Measurements from ENCODE around the gene ERF. TPM values are rescaled to one million over a fixed set of nuclear protein-coding genes. Genes with fewer than 3 reads are reported as not detected.
A peak's percentile ranks its signal among the peaks of the same experiment; 100 is the strongest.

The ERF gene
- polyA plus RNA-seq, 2 of the 4 experiments (the other 2 are of a cell fraction): 103 to 120 TPM

- FAIRE-seq (no peak), DNase-seq (ENCODE audit: low read depth in 1 of 2, low spot score in 1 of 2) (no peak), ATAC-seq (no peak)
- 93% methylated on average over 30 of the region's 30 CpGs for WGBS (ENCODE audit: missing lambda C conversion rate)
- no peaks in the 10 kb centered on the region for H3K9me3 ChIP-seq
- no peak overlapping the region for H3K27ac ChIP-seq
- H3K4me3 ChIP-seq: no peak overlapping the region
- peaks cover 41% of the 10 kb centered on the region for H3K4me1 ChIP-seq
- no peak overlapping the region for H3K4me2 ChIP-seq
- CTCF ChIA-PET: interaction anchor here (0.9 to 23.7 kb wide), 9 partner anchors 9 to 154 kb away, joined by 3 to 616 read pairs (median 4); partner anchors contain the start of genes GSK3A, PAFAH1B3 and PRR19
- POLR2A ChIA-PET: interaction anchor here (0.9 to 1.1 kb wide), 2 partner anchors 9 to 44 kb away, joined by 3 read pairs; no protein-coding TSS in a partner anchor
- no peak for TF ChIP-seq GATA3 (IDR thresholded peaks at IDR 0.05; ENCODE audit: borderline replicate concordance)
- TF ChIP-seq POLR2A (IDR thresholded peaks at IDR 0.05; ENCODE audit: low read length): no peak
- TF ChIP-seq HOXB5 (CRISPR knock-in tag; IDR thresholded peaks at IDR 0.05): no peak
- TF ChIP-seq MAX (IDR thresholded peaks at IDR 0.05): no peak
- no peak for TF ChIP-seq MAZ (IDR thresholded peaks at IDR 0.05; ENCODE audit: borderline replicate concordance, low read depth, low read length)
- no peak for TF ChIP-seq JUN (IDR thresholded peaks at IDR 0.05)
- no peak for TF ChIP-seq TFCP2L1 (CRISPR knock-in tag; IDR thresholded peaks at IDR 0.05)
- TF ChIP-seq RAD21 (conservative IDR thresholded peaks at IDR 0.05 in 1 of 2, IDR thresholded peaks at IDR 0.05 in 1 of 2): no peak
- TF ChIP-seq, protein P1, sequence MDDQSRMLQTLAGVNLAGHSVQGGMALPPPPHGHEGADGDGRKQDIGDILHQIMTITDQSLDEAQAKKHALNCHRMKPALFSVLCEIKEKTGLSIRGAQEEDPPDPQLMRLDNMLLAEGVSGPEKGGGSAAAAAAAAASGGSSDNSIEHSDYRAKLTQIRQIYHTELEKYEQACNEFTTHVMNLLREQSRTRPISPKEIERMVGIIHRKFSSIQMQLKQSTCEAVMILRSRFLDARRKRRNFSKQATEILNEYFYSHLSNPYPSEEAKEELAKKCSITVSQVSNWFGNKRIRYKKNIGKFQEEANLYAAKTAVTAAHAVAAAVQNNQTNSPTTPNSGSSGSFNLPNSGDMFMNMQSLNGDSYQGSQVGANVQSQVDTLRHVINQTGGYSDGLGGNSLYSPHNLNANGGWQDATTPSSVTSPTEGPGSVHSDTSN (IDR thresholded peaks at IDR 0.05): no peak
- TF ChIP-seq ELK1 (IDR thresholded peaks at IDR 0.05; ENCODE audit: low read depth, low read length): no peak
- TF ChIP-seq SREBF2 (IDR thresholded peaks at IDR 0.05): no peak
- TF ChIP-seq EHMT2 (IDR thresholded peaks at IDR 0.05; ENCODE audit: low read depth): no peak
- TF ChIP-seq FOSB (CRISPR knock-in tag; IDR thresholded peaks at IDR 0.05): no peak
- TF ChIP-seq ESRRA (IDR thresholded peaks at IDR 0.05; ENCODE audit: borderline replicate concordance, low read length): no peak
- TF ChIP-seq CBX8 (IDR thresholded peaks at IDR 0.05): no peak
- no peak for TF ChIP-seq HOXA7 (CRISPR knock-in tag; IDR thresholded peaks at IDR 0.05)
- no peak for TF ChIP-seq CEBPB (IDR thresholded peaks at IDR 0.05)
- no peak for TF ChIP-seq HDAC2 (IDR thresholded peaks at IDR 0.05)
- no peak for TF ChIP-seq NFE2L2 (conservative IDR thresholded peaks at IDR 0.05; ENCODE audit: low read length)
- no peak for TF ChIP-seq USF2 (IDR thresholded peaks at IDR 0.05)
Observed at GRCh38 chr19:42287017-42287826, 32.3 kb upstream of the ERF start.

DNA sequence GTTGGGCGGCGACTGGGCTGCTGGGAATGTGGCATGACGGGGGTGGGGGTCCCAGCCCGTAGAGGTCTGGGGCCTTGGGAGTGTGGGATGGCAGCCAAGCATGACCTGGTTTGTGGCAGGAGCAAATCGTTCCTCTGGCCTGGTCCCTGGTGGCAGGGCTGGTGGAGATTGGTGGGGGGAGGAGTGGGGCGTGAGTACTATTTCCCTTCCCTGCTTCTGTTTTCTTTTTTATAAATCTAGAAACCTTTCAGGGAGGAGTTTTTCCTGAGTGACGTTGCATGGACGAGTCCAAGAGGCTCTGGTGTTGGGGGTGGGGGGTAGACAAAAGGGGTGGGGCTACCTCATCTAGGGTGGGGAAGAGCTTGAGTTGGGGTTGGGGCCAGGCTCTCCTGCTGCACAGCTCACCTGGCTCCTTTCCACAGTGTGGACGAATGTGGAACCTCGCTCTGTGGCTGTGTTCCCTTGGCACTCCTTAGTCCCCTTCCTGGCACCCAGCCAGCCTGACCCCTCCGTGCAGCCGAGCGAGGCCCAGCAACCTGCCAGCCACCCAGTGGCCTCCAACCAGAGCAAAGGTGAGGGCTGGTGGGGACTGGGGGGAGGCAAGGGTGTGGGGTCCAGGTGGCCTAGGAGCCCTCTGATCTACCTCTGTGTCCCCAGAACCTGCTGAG lies 31.6 kb upstream of the ERF start:
- no peak for FAIRE-seq
- no peak for TF ChIP-seq E2F6 (IDR thresholded peaks at IDR 0.05; ENCODE audit: borderline replicate concordance, low read depth)
- no peak for TF ChIP-seq POLR2AphosphoS2 (conservative IDR thresholded peaks at IDR 0.05; ENCODE audit: low read length)
- TF ChIP-seq HOXB5 (CRISPR knock-in tag; IDR thresholded peaks at IDR 0.05): no peak
- TF ChIP-seq CHD4 (IDR thresholded peaks at IDR 0.05; ENCODE audit: borderline replicate concordance): no peak
- TF ChIP-seq ELK1 (IDR thresholded peaks at IDR 0.05; ENCODE audit: low read depth, low read length): no peak
- TF ChIP-seq KDM1A (IDR thresholded peaks at IDR 0.05; ENCODE audit: low read depth): no peak
- no peak for TF ChIP-seq SMC3 (IDR thresholded peaks at IDR 0.05)
- peak; percentile 98 for TF ChIP-seq MAFK (IDR thresholded peaks at IDR 0.05; ENCODE audit: partially characterized antibody)
- H3K27ac ChIP-seq: peak overlapping the region in 1 of 2 experiments; percentile 94; a peak in 2 of 6 replicates
- DNase-seq (ENCODE audit: low read depth in 1 of 2, low spot score in 1 of 2): no peak
- CTCF ChIA-PET: interaction anchor here (0.9 to 23.7 kb wide), 7 partner anchors 8 to 153 kb away, joined by 3 to 616 read pairs (median 4); partner anchors contain the start of genes GSK3A, PAFAH1B3 and PRR19
- POLR2A ChIA-PET: interaction anchor here (0.9 kb wide), 1 partner anchor 10 kb away, joined by 3 read pairs; no protein-coding TSS in a partner anchor
- WGBS (ENCODE audit: missing lambda C conversion rate): 83% methylated on average over 13 of the region's 13 CpGs
- ATAC-seq: no peak
- H3K9me3 ChIP-seq: no peaks in the 10 kb centered on the region
- peak overlapping the region; percentile 100; the same call in 2 of the 3 replicates for H3K4me2 ChIP-seq
- no peak overlapping the region for H3K4me3 ChIP-seq
- peaks cover 47% of the 10 kb centered on the region for H3K4me1 ChIP-seq

Data from A549 (cell line).